ENCODE measurements around the gene C10orf95. TPM values are rescaled to one million over a fixed set of nuclear protein-coding genes. Genes with fewer than 3 reads are reported as not detected.
A peak's percentile ranks its signal among the peaks of the same experiment; 100 is the strongest.

The C10orf95 gene
- total and polyA plus RNA-seq, 2 of the 13 experiments (the other 11 are each of a cell fraction or from before 2014, with no cell fraction given): 0.05 to 0.07 TPM

- TF ChIP-seq FOXO4 (CRISPR knock-in tag; conservative IDR thresholded peaks at IDR 0.05) (no peak), BCL3 (CRISPR knock-in tag; IDR thresholded peaks at IDR 0.05) (peak; percentile 65; the same call in 1 of the 2 replicates), ZNF331 (CRISPR knock-in tag; IDR thresholded peaks at IDR 0.05) (0 out of 2 replicates have a peak, but pooled peaks have one; percentile 28), ZNF275 (CRISPR knock-in tag; IDR thresholded peaks at IDR 0.05; ENCODE audit: borderline replicate concordance) (no peak; the same call in 1 of the 2 replicates), ZNF574 (CRISPR knock-in tag; IDR thresholded peaks at IDR 0.05) (peak; percentile 89), ZBTB2 (CRISPR knock-in tag; IDR thresholded peaks at IDR 0.05; ENCODE audit: low read depth) (peak; percentile 83), NCOR1 (IDR thresholded peaks at IDR 0.05; ENCODE audit: borderline replicate concordance, low read length) (no peak), ZNF225 (CRISPR knock-in tag; IDR thresholded peaks at IDR 0.05) (no peak), HOXA5 (CRISPR knock-in tag; IDR thresholded peaks at IDR 0.05) (no peak), ZNF710 (CRISPR knock-in tag; IDR thresholded peaks at IDR 0.05; ENCODE audit: borderline replicate concordance) (no peak), KDM5B (CRISPR knock-in tag; IDR thresholded peaks at IDR 0.05; ENCODE audit: borderline replicate concordance) (no peak), KDM4B (CRISPR knock-in tag; IDR thresholded peaks at IDR 0.05) (no peak), NFE2L2 (IDR thresholded peaks at IDR 0.05; ENCODE audit: low read length) (no peak), ZNF784 (CRISPR knock-in tag; IDR thresholded peaks at IDR 0.05; ENCODE audit: borderline replicate concordance) (peak; percentile 71; the same call in 1 of the 2 replicates), PRMT3 (CRISPR knock-in tag; IDR thresholded peaks at IDR 0.05; ENCODE audit: borderline replicate concordance, low read depth) (peak; percentile 82; the same call in 1 of the 2 replicates), KMT2A (CRISPR knock-in tag; IDR thresholded peaks at IDR 0.05) (no peak)
Measured at GRCh38 chr10:102450374-102451104, 804 bp downstream of the C10orf95 start (continued).
